SU-DHL-6 (cell line): ENCODE data around the gene WWOX.

Experiments
- H2AFZ ChIP-seq: fragments of 200-600 bp; sonication (generic); 2 replicates; pipeline ENCODE4 v1.6.1; 2014; ENCODE audit warnings: low read depth, mild to moderate bottlenecking, moderate library complexity, mixed read lengths, antibody characterized with exemption, low read length; ENCODE audit not compliant: severe bottlenecking
- H3F3A ChIP-seq: fragments of 200-600 bp; shearing (Covaris generic); 2 replicates; pipeline ENCODE4 v1.6.0; 2016; ENCODE audit warnings: antibody characterized with exemption, mild to moderate bottlenecking; ENCODE audit not compliant: insufficient read depth
- H3K27ac ChIP-seq: fragments of 200-600 bp; sonication (generic); 2 replicates; pipeline ENCODE4 v1.5.1; 2016; ENCODE audit warnings: low read depth, mild to moderate bottlenecking, low read length, moderate library complexity, mixed read lengths
- H3K27me3 ChIP-seq: fragments of 200-600 bp; sonication (generic), shearing (Covaris generic); 2 replicates; pipeline ENCODE4 v1.6.0; 2014; ENCODE audit warnings: mild to moderate bottlenecking, low read length
- H3K36me3 ChIP-seq: fragments of 200-600 bp; sonication (generic); 2 replicates; pipeline ENCODE4 v1.6.1; 2014; ENCODE audit warnings: mild to moderate bottlenecking, low read length, mixed read lengths
- H3K4me2 ChIP-seq: fragments of 300-600, 200-600 bp; shearing (Covaris generic), sonication (generic); 2 replicates; pipeline ENCODE4 v1.6.0; 2014; ENCODE audit warnings: low read length, low read depth, mild to moderate bottlenecking; ENCODE audit not compliant: poor library complexity, severe bottlenecking
- H3K4me3 ChIP-seq: fragments of 200-600 bp; sonication (generic); 2 replicates; pipeline ENCODE4 v1.5.1; 2014; ENCODE audit warnings: antibody characterized with exemption, low read length, mild to moderate bottlenecking, mixed read lengths; ENCODE audit not compliant: insufficient read depth, poor library complexity, severe bottlenecking
- H3K79me2 ChIP-seq: fragments of 200-600 bp; sonication (generic); 2 replicates; pipeline ENCODE4 v1.6.1; 2014; ENCODE audit warnings: mild to moderate bottlenecking, low read length, moderate library complexity; ENCODE audit not compliant: insufficient read depth
- H3K9ac ChIP-seq: fragments of 200-600 bp; sonication (generic); 2 replicates; pipeline ENCODE4 v1.7.0; 2014; ENCODE audit warnings: mild to moderate bottlenecking, low read length
- H3K9me2 ChIP-seq: fragments of 200-600 bp; sonication (generic); replicated peaks from 2 replicates; pipeline ENCODE4 v1.6.1; 2014; ENCODE audit warnings: low read length; ENCODE audit not compliant: insufficient read depth
- H3K9me3 ChIP-seq: fragments of 200-600 bp; sonication (generic); 2 replicates; pipeline ENCODE4 v1.6.1; 2014; ENCODE audit warnings: low read length, mixed read lengths; ENCODE audit not compliant: insufficient read depth
- H4K20me1 ChIP-seq: fragments of 200-600 bp; sonication (generic); 2 replicates; pipeline ENCODE4 v1.6.1; 2014; ENCODE audit warnings: low read depth, mild to moderate bottlenecking, antibody characterized with exemption, low read length, moderate library complexity, mixed read lengths
- CTCF ChIP-seq: fragments of 200-600 bp; sonication (generic); IDR thresholded peaks from one replicate; pipeline ENCODE4 v1.5.1; 2017; ENCODE audit warnings: antibody characterized with exemption, mild to moderate bottlenecking, low read length, moderate library complexity; ENCODE audit not compliant: insufficient read depth, poor library complexity, severe bottlenecking
- EZH2phosphoT487 ChIP-seq: fragments of 200-600 bp; sonication (generic), shearing (Covaris generic); conservative IDR thresholded peaks from 2 replicates; pipeline ENCODE4 v1.6.1; 2018; ENCODE audit warnings: mild to moderate bottlenecking, antibody characterized with exemption, low read length, moderate library complexity, mixed read lengths

Gene WWOX

GRCh38 chr16:78583441-78583840 lies 484.0 kb downstream of the WWOX start:
- no peak overlapping the region for H3K4me3 ChIP-seq
- no peak for TF ChIP-seq EZH2phosphoT487
- no peak for TF ChIP-seq CTCF
- no peaks in the 10 kb centered on the region for H3K36me3 ChIP-seq
- H3K27ac ChIP-seq = no peak overlapping the region
- no peaks in the 10 kb centered on the region for H3K27me3 ChIP-seq
- no peaks in the 10 kb centered on the region for H3K9me3 ChIP-seq
- H2AFZ ChIP-seq = no peak overlapping the region
- no peaks in the 10 kb centered on the region for H4K20me1 ChIP-seq
- no peaks in the 10 kb centered on the region for H3F3A ChIP-seq
- H3K79me2 ChIP-seq = no peaks in the 10 kb centered on the region
- H3K9ac ChIP-seq = no peak overlapping the region
- H3K4me2 ChIP-seq = no peak overlapping the region
- H3K9me2 ChIP-seq = no peaks in the 10 kb centered on the region

- no peak overlapping the region for H2AFZ ChIP-seq
- no peak overlapping the region for H3K4me2 ChIP-seq
- no peaks in the 10 kb centered on the region for H3K9me3 ChIP-seq
- H3K4me3 ChIP-seq = no peak overlapping the region
- no peaks in the 10 kb centered on the region for H3K79me2 ChIP-seq
- no peaks in the 10 kb centered on the region for H3K27me3 ChIP-seq
- H4K20me1 ChIP-seq = no peaks in the 10 kb centered on the region
- TF ChIP-seq CTCF (no peak), EZH2phosphoT487 (no peak)
- no peaks in the 10 kb centered on the region for H3F3A ChIP-seq
- no peak overlapping the region for H3K9ac ChIP-seq
- no peaks in the 10 kb centered on the region for H3K36me3 ChIP-seq
- H3K9me2 ChIP-seq = no peaks in the 10 kb centered on the region
- no peak overlapping the region for H3K27ac ChIP-seq
Observed at GRCh38 chr16:78584213-78584860, 484.9 kb downstream of the WWOX start.

GRCh38 chr16:78584991-78585390 lies 485.5 kb downstream of the WWOX start:
- no peak overlapping the region for H3K27ac ChIP-seq
- no peak overlapping the region for H3K4me2 ChIP-seq
- H3K79me2 ChIP-seq = no peaks in the 10 kb centered on the region
- TF ChIP-seq CTCF = no peak
- TF ChIP-seq EZH2phosphoT487 = no peak
- no peak overlapping the region for H3K9ac ChIP-seq
- no peak overlapping the region for H2AFZ ChIP-seq
- H3K9me2 ChIP-seq = no peaks in the 10 kb centered on the region
- H3K36me3 ChIP-seq = no peaks in the 10 kb centered on the region
- no peaks in the 10 kb centered on the region for H3K27me3 ChIP-seq
- H4K20me1 ChIP-seq = no peaks in the 10 kb centered on the region
- H3K9me3 ChIP-seq = no peaks in the 10 kb centered on the region
- H3F3A ChIP-seq = no peaks in the 10 kb centered on the region
- H3K4me3 ChIP-seq = no peak overlapping the region
